HEK293 (cell line): ENCODE results near the gene FREM3.

Experiments used
- CTCF ChIP-seq: fragments of 450-650 bp; formaldehyde crosslinking; IDR thresholded peaks from 2 replicates; pipeline ENCODE4 v1.5.1; 2016; ENCODE audit warnings: missing biosample characterization, missing genetic modification characterization
- ZNF2 ChIP-seq: fragments of 450-650 bp; formaldehyde crosslinking; IDR thresholded peaks from 2 replicates; pipeline ENCODE4 v1.5.1; 2016; ENCODE audit warnings: missing biosample characterization, missing genetic modification characterization
- ZNF239 ChIP-seq: fragments of 450-650 bp; formaldehyde crosslinking; IDR thresholded peaks from 2 replicates; pipeline ENCODE4 v1.5.1; 2016; ENCODE audit warnings: missing biosample characterization, missing genetic modification characterization
- ZNF558 ChIP-seq: fragments of 450-650 bp; formaldehyde crosslinking; IDR thresholded peaks from 2 replicates; pipeline ENCODE4 v1.5.1; 2016; ENCODE audit warnings: missing biosample characterization, missing genetic modification characterization
- ZNF623 ChIP-seq: fragments of 450-650 bp; formaldehyde crosslinking; IDR thresholded peaks from 2 replicates; pipeline ENCODE4 v1.5.1; 2016; ENCODE audit warnings: missing biosample characterization, missing genetic modification characterization
- ZNF639 ChIP-seq: fragments of 450-650 bp; formaldehyde crosslinking; IDR thresholded peaks from 2 replicates; pipeline ENCODE4 v1.5.1; 2016; ENCODE audit warnings: missing biosample characterization, missing genetic modification characterization

DNA sequence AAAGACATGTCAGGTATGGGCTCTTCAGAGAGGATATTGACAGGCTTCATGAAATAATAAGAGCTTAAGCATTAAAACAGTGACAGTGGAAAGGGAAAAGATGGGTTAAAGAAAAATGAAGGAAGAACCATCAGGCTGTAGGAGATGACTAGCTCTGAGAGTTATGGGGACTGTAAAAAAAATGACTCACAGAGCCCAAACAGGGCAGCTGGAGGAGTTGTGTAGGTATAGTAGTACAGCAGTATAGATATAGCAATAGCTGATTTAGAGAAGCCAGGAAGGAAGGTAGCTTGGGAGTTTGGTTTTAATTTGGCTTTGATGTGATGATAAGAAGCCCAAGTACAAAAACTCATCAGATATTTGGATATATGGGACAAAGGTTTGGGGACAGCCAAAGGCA is 66.6 kb downstream of the FREM3 start:
- no peak for TF ChIP-seq CTCF (tag by site-specific recombination)
- no peak for TF ChIP-seq ZNF639
- no peak for TF ChIP-seq ZNF2 (tag by site-specific recombination)
- no peak for TF ChIP-seq ZNF239 (tag by site-specific recombination)
- no peak for TF ChIP-seq ZNF623
- TF ChIP-seq ZNF558 (tag by site-specific recombination), result no peak
